Measurements from ENCODE around the gene SPAAR. TPM values are rescaled to one million over a fixed set of nuclear protein-coding genes. Genes with fewer than 3 reads are reported as not detected.
"Not testable (repeated sequence)": the region's sequence is repeated elsewhere in the genome, so short reads cannot be mapped to it uniquely, and the experiment has no call there.

Gene SPAAR
- total RNA-seq, 4 donors from 2014 or later, result 0.49 to 1.3 (median 1.1) TPM; not detected in 1

GRCh38 chr9:35892051-35892450, 17.2 kb upstream of the SPAAR start:
- H3K4me1 ChIP-seq, result no peaks in the 10 kb centered on the region
- DNase-seq (ENCODE audit: low spot score in 2 of 2), result no peak
- no peak overlapping the region for H3K27ac ChIP-seq
- H3K9me3 ChIP-seq, result no peaks in the 10 kb centered on the region
- TF ChIP-seq CTCF (IDR thresholded peaks at IDR 0.05), result no peak
- no peak for TF ChIP-seq EP300 (IDR thresholded peaks at IDR 0.05)
- no peak for TF ChIP-seq POLR2AphosphoS5 (IDR thresholded peaks at IDR 0.05)
- no peak for TF ChIP-seq POLR2A (IDR thresholded peaks at IDR 0.05)
- no peaks in the 10 kb centered on the region for H3K27me3 ChIP-seq
- H3K4me3 ChIP-seq, result no peak overlapping the region
- no peaks in the 10 kb centered on the region for H3K36me3 ChIP-seq
- 71% methylated on average over 1 of the region's 1 CpG for WGBS

- Histone ChIP-seq H3K27me3 (no peaks in the 10 kb centered on the region), H3K4me1 (no peaks in the 10 kb centered on the region), H3K27ac (no peak overlapping the region), H3K4me3 (no peak overlapping the region), H3K36me3 (no peaks in the 10 kb centered on the region), H3K9me3 (no peaks in the 10 kb centered on the region)
- no peak for TF ChIP-seq POLR2A (IDR thresholded peaks at IDR 0.05)
- 97% methylated on average over 2 of the region's 2 CpGs for WGBS
- no peak for DNase-seq (ENCODE audit: low spot score in 2 of 2)
Measured at GRCh38 chr9:35896570-35896969, 12.7 kb upstream of the SPAAR start.

- 92% methylated on average over 7 of the region's 7 CpGs for WGBS
- H3K27ac ChIP-seq; H3K4me3 ChIP-seq; H3K4me1 ChIP-seq; DNase-seq (ENCODE audit: low spot score in 2 of 2); H3K9me3 ChIP-seq; H3K27me3 ChIP-seq; H3K36me3 ChIP-seq: not testable (repeated sequence)
Measured at GRCh38 chr9:35897376-35898099, 11.8 kb upstream of the SPAAR start.

- Histone ChIP-seq H3K4me1 (peaks cover 3% of the 10 kb centered on the region), H3K4me3 (no peak overlapping the region), H3K36me3 (no peaks in the 10 kb centered on the region), H3K27ac (no peak overlapping the region), H3K27me3 (peaks cover 3% of the 10 kb centered on the region), H3K9me3 (no peaks in the 10 kb centered on the region)
- TF ChIP-seq CTCF (IDR thresholded peaks at IDR 0.05), result no peak
- no peak for TF ChIP-seq EP300 (IDR thresholded peaks at IDR 0.05)
- no peak for TF ChIP-seq POLR2A (IDR thresholded peaks at IDR 0.05)
- no peak for TF ChIP-seq POLR2AphosphoS5 (IDR thresholded peaks at IDR 0.05)
- no peak for DNase-seq (ENCODE audit: low spot score in 2 of 2)
Measured at GRCh38 chr9:35898337-35898736, 11.0 kb upstream of the SPAAR start.

GRCh38 chr9:35899021-35899420, 10.3 kb upstream of the SPAAR start:
- Histone ChIP-seq H3K27ac (no peak overlapping the region), H3K9me3 (no peaks in the 10 kb centered on the region), H3K27me3 (peaks cover 3% of the 10 kb centered on the region), H3K4me3 (no peak overlapping the region), H3K36me3 (no peaks in the 10 kb centered on the region), H3K4me1 (peaks cover 6% of the 10 kb centered on the region)
- DNase-seq (ENCODE audit: low spot score in 2 of 2), result no peak
- no peak for TF ChIP-seq POLR2AphosphoS5 (IDR thresholded peaks at IDR 0.05)
- TF ChIP-seq CTCF (IDR thresholded peaks at IDR 0.05), result no peak
- TF ChIP-seq POLR2A (IDR thresholded peaks at IDR 0.05), result no peak
- TF ChIP-seq EP300 (IDR thresholded peaks at IDR 0.05), result no peak
- WGBS, result 85% methylated on average over 2 of the region's 2 CpGs

GRCh38 chr9:35903049-35903448, 6.2 kb upstream of the SPAAR start:
- Histone ChIP-seq H3K4me3 (no peak overlapping the region), H3K9me3 (no peaks in the 10 kb centered on the region), H3K4me1 (peaks cover 45% of the 10 kb centered on the region), H3K36me3 (no peaks in the 10 kb centered on the region), H3K27me3 (peaks cover 3% of the 10 kb centered on the region), H3K27ac (no peak overlapping the region)
- no peak for TF ChIP-seq POLR2A (IDR thresholded peaks at IDR 0.05)
- peak; percentile 51 to 76 for TF ChIP-seq CTCF (IDR thresholded peaks at IDR 0.05)
- 25% methylated on average over 3 of the region's 3 CpGs for WGBS
- no peak for DNase-seq (ENCODE audit: low spot score in 2 of 2)

Data from suprapubic skin (tissue), 4 donors.